DMS153 treated with DMSO at 0.1 percent for 48 hours (cell line): Measurements from ENCODE around the gene POGLUT2.

Experiments used
- DNase-seq: peaks from one replicate; lab custom pipeline; 2025; ENCODE audit not compliant: unreplicated experiment; lab: John Stamatoyannopoulos, UW

Gene POGLUT2

GRCh38 chr13:102770435-102770834 lies 28.3 kb downstream of the POGLUT2 start:
- no peak for DNase-seq

GRCh38 chr13:102769679-102770078 lies 29.1 kb downstream of the POGLUT2 start:
- no peak for DNase-seq

GRCh38 chr13:102768909-102769308 lies 29.9 kb downstream of the POGLUT2 start:
- no peak for DNase-seq

- no peak for DNase-seq
Observed at GRCh38 chr13:102763741-102764140, 35.0 kb downstream of the POGLUT2 start.

GRCh38 chr13:102761071-102761470 lies 37.7 kb downstream of the POGLUT2 start:
- DNase-seq: no peak

- no peak for DNase-seq
Observed at GRCh38 chr13:102758842-102759241, 39.9 kb downstream of the POGLUT2 start.

GRCh38 chr13:102757006-102757405 lies 41.8 kb downstream of the POGLUT2 start:
- no peak for DNase-seq

GRCh38 chr13:102751886-102752285 lies 46.9 kb downstream of the POGLUT2 start:
- no peak for DNase-seq

GRCh38 chr13:102742506-102742905 lies 56.3 kb downstream of the POGLUT2 start:
- no peak for DNase-seq

GRCh38 chr13:102742101-102742500 lies 56.7 kb downstream of the POGLUT2 start:
- DNase-seq: no peak
